ENCODE results near the gene ATOH8. TPM values are rescaled to one million over a fixed set of nuclear protein-coding genes. Genes with fewer than 3 reads are reported as not detected.

The ATOH8 gene
- total RNA-seq = 1.3 TPM

- Histone ChIP-seq H3K4me1 (ENCODE audit: insufficient read depth, low read length) (peaks cover 33% of the 10 kb centered on the region), H3K9me3 (ENCODE audit: low read depth, low read length) (no peaks in the 10 kb centered on the region), H3K4me3 (ENCODE audit: low read length) (peak within 1 kb of the TSS; percentile 28), H3K27me3 (ENCODE audit: insufficient read depth, low read length) (peaks cover 58% of the 10 kb centered on the region)
Measured at GRCh38 chr2:85753525-85754312, at the start of gene ATOH8. ATOH8 (plus strand) TSS chr2:85753991; CDS start chr2:85754190, 199 bp downstream.

- Histone ChIP-seq H3K27me3 (ENCODE audit: insufficient read depth, low read length) (no peaks in the 10 kb centered on the region), H3K4me3 (ENCODE audit: low read length) (no peak overlapping the region), H3K4me1 (ENCODE audit: insufficient read depth, low read length) (peaks cover 82% of the 10 kb centered on the region), H3K9me3 (ENCODE audit: low read depth, low read length) (no peaks in the 10 kb centered on the region)
Measured at GRCh38 chr2:85704038-85704437, 49.8 kb upstream of the ATOH8 start.

GRCh38 chr2:85704800-85705679, 48.8 kb upstream of the ATOH8 start:
- Histone ChIP-seq H3K9me3 (ENCODE audit: low read depth, low read length) (no peaks in the 10 kb centered on the region), H3K4me3 (ENCODE audit: low read length) (no peak overlapping the region), H3K4me1 (ENCODE audit: insufficient read depth, low read length) (peaks cover 88% of the 10 kb centered on the region), H3K27me3 (ENCODE audit: insufficient read depth, low read length) (no peaks in the 10 kb centered on the region)

DNA sequence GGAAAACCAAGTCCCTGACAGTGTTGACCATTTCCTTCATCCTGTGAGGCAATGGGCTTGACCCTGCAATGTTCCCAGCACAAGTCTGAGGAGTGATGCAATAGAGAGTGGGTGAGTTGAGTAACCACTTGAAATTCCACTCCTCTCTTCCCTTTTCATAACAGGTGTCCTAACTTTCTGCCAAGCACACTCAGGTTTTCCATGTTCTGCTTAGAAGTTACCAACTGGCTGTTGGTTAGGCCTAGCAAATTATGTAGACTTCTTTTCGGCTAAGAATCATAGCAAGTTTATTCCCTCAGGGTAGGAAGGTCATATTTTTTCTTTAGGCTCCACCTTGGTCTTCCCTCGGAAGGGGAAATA, 48.1 kb upstream of the ATOH8 start:
- Histone ChIP-seq H3K9me3 (ENCODE audit: low read depth, low read length) (no peaks in the 10 kb centered on the region), H3K4me3 (ENCODE audit: low read length) (no peak overlapping the region), H3K27me3 (ENCODE audit: insufficient read depth, low read length) (no peaks in the 10 kb centered on the region), H3K4me1 (ENCODE audit: insufficient read depth, low read length) (peaks cover 94% of the 10 kb centered on the region)

DNA sequence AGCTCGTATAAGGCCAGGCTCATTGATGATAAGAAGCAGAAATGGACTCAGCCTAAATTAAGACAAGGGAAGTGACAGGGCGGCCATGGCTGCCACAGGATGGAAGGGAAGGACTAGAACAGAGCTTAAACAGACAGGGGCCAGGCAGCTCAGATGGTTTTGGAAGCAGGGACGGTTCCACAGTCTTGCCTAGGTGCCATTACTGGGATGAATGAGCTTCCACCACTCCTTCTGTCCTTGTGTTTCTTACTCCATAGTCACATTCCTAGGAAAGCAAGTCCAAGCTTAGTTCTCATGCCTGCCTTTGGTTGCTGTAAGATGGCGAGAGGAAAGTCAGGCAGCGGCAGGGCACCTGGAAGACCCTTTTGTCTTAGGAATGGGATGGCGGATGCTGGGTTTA, 47.7 kb upstream of the ATOH8 start:
- H3K4me1 ChIP-seq (ENCODE audit: insufficient read depth, low read length) = peaks cover 98% of the 10 kb centered on the region
- no peak overlapping the region for H3K4me3 ChIP-seq (ENCODE audit: low read length)
- H3K27me3 ChIP-seq (ENCODE audit: insufficient read depth, low read length) = no peaks in the 10 kb centered on the region
- H3K9me3 ChIP-seq (ENCODE audit: low read depth, low read length) = no peaks in the 10 kb centered on the region

GRCh38 chr2:85706599-85707296, 47.0 kb upstream of the ATOH8 start:
- no peak overlapping the region for H3K4me3 ChIP-seq (ENCODE audit: low read length)

GRCh38 chr2:85707304-85707703, 46.5 kb upstream of the ATOH8 start:
- Histone ChIP-seq H3K4me1 (ENCODE audit: insufficient read depth, low read length) (peaks cover 98% of the 10 kb centered on the region), H3K4me3 (ENCODE audit: low read length) (no peak overlapping the region), H3K27me3 (ENCODE audit: insufficient read depth, low read length) (no peaks in the 10 kb centered on the region), H3K9me3 (ENCODE audit: low read depth, low read length) (no peaks in the 10 kb centered on the region)

More at GRCh38 chr2:85706599-85707296, 47.0 kb upstream of the ATOH8 start:
- Histone ChIP-seq H3K27me3 (ENCODE audit: insufficient read depth, low read length) (no peaks in the 10 kb centered on the region), H3K4me1 (ENCODE audit: insufficient read depth, low read length) (peaks cover 98% of the 10 kb centered on the region), H3K9me3 (ENCODE audit: low read depth, low read length) (no peaks in the 10 kb centered on the region)

GRCh38 chr2:85708641-85709040, 45.1 kb upstream of the ATOH8 start:
- Histone ChIP-seq H3K9me3 (ENCODE audit: low read depth, low read length) (no peaks in the 10 kb centered on the region), H3K27me3 (ENCODE audit: insufficient read depth, low read length) (no peaks in the 10 kb centered on the region), H3K4me1 (ENCODE audit: insufficient read depth, low read length) (peaks cover 97% of the 10 kb centered on the region), H3K4me3 (ENCODE audit: low read length) (no peak overlapping the region)

DNA sequence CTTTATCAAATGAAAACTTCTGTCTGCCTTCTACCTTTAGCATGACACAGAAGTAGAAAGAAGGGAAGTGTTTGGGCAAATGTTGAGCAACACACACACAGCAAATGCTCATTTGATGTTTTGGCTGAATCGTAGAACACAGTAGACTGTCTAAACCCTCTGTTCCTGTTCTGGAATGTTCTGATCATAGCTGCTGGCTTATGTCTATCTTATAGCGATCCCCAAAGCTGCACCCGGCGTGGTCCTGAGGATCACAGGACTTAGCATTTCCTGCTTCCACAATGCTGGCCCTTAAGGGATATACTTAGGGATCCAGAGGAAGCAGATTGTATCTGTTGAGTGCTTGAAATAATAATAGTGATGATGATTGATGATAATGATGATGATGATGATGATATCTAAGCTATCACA, 44.4 kb upstream of the ATOH8 start:
- no peaks in the 10 kb centered on the region for H3K9me3 ChIP-seq (ENCODE audit: low read depth, low read length)
- H3K4me3 ChIP-seq (ENCODE audit: low read length) = no peak overlapping the region
- peaks cover 97% of the 10 kb centered on the region for H3K4me1 ChIP-seq (ENCODE audit: insufficient read depth, low read length)
- no peaks in the 10 kb centered on the region for H3K27me3 ChIP-seq (ENCODE audit: insufficient read depth, low read length)

- Histone ChIP-seq H3K27me3 (ENCODE audit: insufficient read depth, low read length) (no peaks in the 10 kb centered on the region), H3K4me3 (ENCODE audit: low read length) (no peak overlapping the region), H3K9me3 (ENCODE audit: low read depth, low read length) (no peaks in the 10 kb centered on the region), H3K4me1 (ENCODE audit: insufficient read depth, low read length) (peaks cover 96% of the 10 kb centered on the region)
Measured at GRCh38 chr2:85710687-85711577, 42.9 kb upstream of the ATOH8 start.

- Histone ChIP-seq H3K27me3 (ENCODE audit: insufficient read depth, low read length) (no peaks in the 10 kb centered on the region), H3K4me1 (ENCODE audit: insufficient read depth, low read length) (peaks cover 96% of the 10 kb centered on the region), H3K9me3 (ENCODE audit: low read depth, low read length) (no peaks in the 10 kb centered on the region), H3K4me3 (ENCODE audit: low read length) (no peak overlapping the region)
Measured at GRCh38 chr2:85711578-85712060, 42.2 kb upstream of the ATOH8 start.

DNA sequence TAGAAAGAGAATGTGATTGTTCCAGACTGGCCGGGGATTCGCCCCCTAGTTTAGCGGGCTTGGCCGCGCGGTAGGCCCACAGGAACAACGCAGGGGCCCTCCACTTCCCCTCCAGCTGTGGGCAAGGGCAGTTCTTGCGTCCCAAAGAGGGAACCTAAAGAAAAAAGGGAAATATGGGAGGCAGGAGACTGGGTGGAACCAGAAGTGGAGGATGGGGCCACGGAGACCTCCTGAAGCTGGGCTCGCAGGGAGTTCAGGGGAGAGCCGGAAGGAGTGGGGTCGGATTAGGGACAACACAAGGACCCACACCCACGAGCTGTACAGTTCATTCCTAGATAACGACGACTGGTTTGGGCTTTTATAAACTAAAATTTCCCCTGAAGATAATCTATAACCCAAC, 41.5 kb upstream of the ATOH8 start:
- H3K9me3 ChIP-seq (ENCODE audit: low read depth, low read length) = no peaks in the 10 kb centered on the region
- H3K4me1 ChIP-seq (ENCODE audit: insufficient read depth, low read length) = peaks cover 91% of the 10 kb centered on the region
- no peak overlapping the region for H3K4me3 ChIP-seq (ENCODE audit: low read length)
- H3K27me3 ChIP-seq (ENCODE audit: insufficient read depth, low read length) = no peaks in the 10 kb centered on the region

DNA sequence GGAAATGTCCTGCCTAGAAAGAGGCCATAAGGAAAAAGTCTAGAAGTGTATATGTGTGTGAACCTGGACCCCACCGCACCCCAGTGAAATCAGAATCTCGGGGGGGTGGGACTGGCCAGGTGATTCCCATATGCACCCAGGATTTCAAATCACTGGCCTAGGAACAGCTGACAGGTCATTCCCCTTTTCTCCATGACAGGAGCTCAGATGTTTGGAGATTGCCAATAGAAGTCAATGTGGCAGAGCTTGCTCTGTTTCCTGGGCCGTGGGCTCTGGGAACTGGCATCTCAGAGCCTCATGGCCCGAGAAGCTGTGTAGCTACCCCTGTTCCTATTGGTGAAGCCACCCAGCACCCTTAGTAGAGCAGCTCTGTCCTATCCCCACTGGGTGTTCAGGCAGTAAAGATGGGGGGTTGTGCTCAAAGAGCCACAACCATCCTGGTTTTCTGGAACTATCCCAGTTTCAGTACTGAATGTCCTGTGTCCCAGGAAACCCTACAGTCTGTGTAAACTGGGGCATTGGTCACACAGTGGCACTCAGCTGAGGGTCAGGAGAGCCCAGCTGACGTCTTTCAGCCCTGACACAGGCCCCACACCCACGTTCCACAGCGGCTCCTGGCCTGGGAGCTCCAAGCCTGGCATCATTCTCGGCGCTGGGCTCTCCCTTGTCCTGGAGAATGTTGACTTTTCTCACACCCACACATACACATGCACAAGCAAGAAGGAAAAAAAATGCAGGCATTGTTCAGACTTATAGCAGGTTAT, 40.8 kb upstream of the ATOH8 start:
- no peaks in the 10 kb centered on the region for H3K9me3 ChIP-seq (ENCODE audit: low read depth, low read length)
- H3K27me3 ChIP-seq (ENCODE audit: insufficient read depth, low read length) = no peaks in the 10 kb centered on the region
- H3K4me3 ChIP-seq (ENCODE audit: low read length) = no peak overlapping the region
- H3K4me1 ChIP-seq (ENCODE audit: insufficient read depth, low read length) = peaks cover 84% of the 10 kb centered on the region
